Measurements from ENCODE around the gene CDH8.
A peak's percentile ranks its signal among the peaks of the same experiment; 100 is the strongest.
"Not testable (repeated sequence)": the region's sequence is repeated elsewhere in the genome, so short reads cannot be mapped to it uniquely, and the experiment has no call there.

Gene CDH8

GRCh38 chr16:61726701-61727100 is 309.5 kb downstream of the CDH8 start:
- Histone ChIP-seq H3K9ac (ENCODE audit: low read depth, low read length) (no peak overlapping the region), H3K4me2 (ENCODE audit: low read length) (no peak overlapping the region), H3K4me3 (ENCODE audit: low read length) (no peak overlapping the region), H3K9me3 (replicated peaks; ENCODE audit: low read length) (no peaks in the 10 kb centered on the region), H3K4me1 (ENCODE audit: control insufficient read depth, insufficient read depth, low read length) (no peaks in the 10 kb centered on the region), H3K27me3 (ENCODE audit: control insufficient read depth, insufficient read depth, low read length) (no peaks in the 10 kb centered on the region), H3K36me3 (ENCODE audit: insufficient read depth, low read length) (no peaks in the 10 kb centered on the region)

DNA sequence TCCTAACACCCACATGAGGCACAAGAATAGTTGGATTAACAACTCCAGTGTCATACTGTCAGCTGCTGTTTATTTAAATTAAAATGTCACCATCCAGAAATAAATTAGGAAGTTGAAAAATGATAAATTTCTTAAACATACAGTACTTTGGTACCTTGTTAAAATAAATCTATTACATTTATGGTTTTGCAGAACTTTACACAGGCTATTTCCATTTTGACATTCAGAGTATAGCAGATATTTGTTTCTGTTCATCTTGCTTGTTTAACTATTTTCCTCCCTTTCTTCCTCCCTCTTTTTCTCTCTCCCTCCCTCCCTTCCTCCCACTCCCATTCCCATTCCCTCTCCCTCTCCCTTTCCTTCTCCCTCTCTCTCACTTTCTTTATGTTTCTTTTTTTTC is 310.1 kb downstream of the CDH8 start:
- H3K9ac ChIP-seq (ENCODE audit: low read depth, low read length) = no peak overlapping the region
- H3K4me2 ChIP-seq (ENCODE audit: low read length) = no peak overlapping the region
- no peak overlapping the region for H3K4me3 ChIP-seq (ENCODE audit: low read length)
- H3K9me3 ChIP-seq (replicated peaks; ENCODE audit: low read length) = no peaks in the 10 kb centered on the region
- no peaks in the 10 kb centered on the region for H3K27me3 ChIP-seq (ENCODE audit: control insufficient read depth, insufficient read depth, low read length)
- H3K36me3 ChIP-seq (ENCODE audit: insufficient read depth, low read length) = no peaks in the 10 kb centered on the region
- H3K4me1 ChIP-seq (ENCODE audit: control insufficient read depth, insufficient read depth, low read length) = no peaks in the 10 kb centered on the region

GRCh38 chr16:61721544-61721943 is 314.7 kb downstream of the CDH8 start:
- H3K9me3 ChIP-seq (replicated peaks; ENCODE audit: low read length) = no peaks in the 10 kb centered on the region
- H3K9ac ChIP-seq (ENCODE audit: low read depth, low read length) = peak overlapping the region; percentile 10
- H3K4me1 ChIP-seq (ENCODE audit: control insufficient read depth, insufficient read depth, low read length) = no peaks in the 10 kb centered on the region
- H3K4me2 ChIP-seq (ENCODE audit: low read length) = peak overlapping the region; percentile 13
- no peaks in the 10 kb centered on the region for H3K27me3 ChIP-seq (ENCODE audit: control insufficient read depth, insufficient read depth, low read length)
- no peaks in the 10 kb centered on the region for H3K36me3 ChIP-seq (ENCODE audit: insufficient read depth, low read length)
- no peak overlapping the region for H3K4me3 ChIP-seq (ENCODE audit: low read length)

DNA sequence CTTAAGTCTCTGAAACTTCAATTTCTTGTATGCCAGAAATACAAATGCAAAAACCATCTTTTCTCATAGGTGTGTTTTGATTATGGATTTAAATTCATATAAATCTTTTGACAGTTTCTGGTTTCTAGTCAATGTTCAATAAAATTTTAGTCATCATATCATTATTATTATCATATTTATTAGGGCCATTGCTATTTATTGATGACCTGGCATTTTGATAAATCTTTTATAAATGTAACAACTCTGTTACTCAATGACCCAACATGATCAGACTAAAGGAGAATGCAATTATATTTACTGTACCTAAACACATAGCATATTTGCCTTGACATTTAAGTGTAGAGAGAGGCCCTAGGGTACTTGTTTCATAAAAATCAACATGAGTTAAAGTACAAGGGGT is 320.8 kb downstream of the CDH8 start:
- Histone ChIP-seq H3K9ac (ENCODE audit: low read depth, low read length) (no peak overlapping the region), H3K4me1 (ENCODE audit: control insufficient read depth, insufficient read depth, low read length) (no peaks in the 10 kb centered on the region), H3K27me3 (ENCODE audit: control insufficient read depth, insufficient read depth, low read length) (no peaks in the 10 kb centered on the region), H3K36me3 (ENCODE audit: insufficient read depth, low read length) (no peaks in the 10 kb centered on the region), H3K4me2 (ENCODE audit: low read length) (no peak overlapping the region), H3K4me3 (ENCODE audit: low read length) (no peak overlapping the region), H3K9me3 (replicated peaks; ENCODE audit: low read length) (no peaks in the 10 kb centered on the region)

GRCh38 chr16:61713787-61714186 is 322.5 kb downstream of the CDH8 start:
- Histone ChIP-seq H3K36me3 (ENCODE audit: insufficient read depth, low read length) (no peaks in the 10 kb centered on the region), H3K4me3 (ENCODE audit: low read length) (no peak overlapping the region), H3K9ac (ENCODE audit: low read depth, low read length) (no peak overlapping the region), H3K9me3 (replicated peaks; ENCODE audit: low read length) (no peaks in the 10 kb centered on the region), H3K4me1 (ENCODE audit: control insufficient read depth, insufficient read depth, low read length) (no peaks in the 10 kb centered on the region), H3K4me2 (ENCODE audit: low read length) (no peak overlapping the region), H3K27me3 (ENCODE audit: control insufficient read depth, insufficient read depth, low read length) (no peaks in the 10 kb centered on the region)

- H3K9ac ChIP-seq (ENCODE audit: low read depth, low read length); H3K4me1 ChIP-seq (ENCODE audit: control insufficient read depth, insufficient read depth, low read length); H3K4me3 ChIP-seq (ENCODE audit: low read length); H3K4me2 ChIP-seq (ENCODE audit: low read length); H3K9me3 ChIP-seq (replicated peaks; ENCODE audit: low read length); H3K36me3 ChIP-seq (ENCODE audit: insufficient read depth, low read length); H3K27me3 ChIP-seq (ENCODE audit: control insufficient read depth, insufficient read depth, low read length): not testable (repeated sequence)
Observed at GRCh38 chr16:61699640-61700039, 336.6 kb downstream of the CDH8 start.

DNA sequence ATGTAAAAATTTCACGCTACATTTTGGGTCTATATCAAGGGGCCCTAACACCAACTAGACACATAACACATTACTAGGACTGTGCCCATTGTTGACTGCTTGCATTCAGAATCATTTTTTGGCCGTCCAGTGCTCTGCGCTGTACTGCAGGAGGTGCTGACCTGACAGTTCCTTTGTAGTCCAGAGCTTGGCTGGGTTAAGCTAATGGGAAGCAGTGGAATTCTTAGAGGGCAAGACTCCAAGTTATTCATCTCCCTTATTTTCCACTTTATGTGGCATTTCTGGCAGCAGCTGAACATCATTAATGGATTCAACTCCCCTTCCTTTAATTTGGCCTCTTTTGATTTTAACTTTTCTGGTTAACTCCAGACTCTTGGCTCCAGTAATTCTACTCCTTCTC is 351.7 kb downstream of the CDH8 start:
- H3K27me3 ChIP-seq (ENCODE audit: control insufficient read depth, insufficient read depth, low read length) = no peaks in the 10 kb centered on the region
- no peaks in the 10 kb centered on the region for H3K36me3 ChIP-seq (ENCODE audit: insufficient read depth, low read length)
- no peaks in the 10 kb centered on the region for H3K9me3 ChIP-seq (replicated peaks; ENCODE audit: low read length)
- no peak overlapping the region for H3K4me2 ChIP-seq (ENCODE audit: low read length)
- no peak overlapping the region for H3K9ac ChIP-seq (ENCODE audit: low read depth, low read length)
- H3K4me1 ChIP-seq (ENCODE audit: control insufficient read depth, insufficient read depth, low read length) = no peaks in the 10 kb centered on the region
- no peak overlapping the region for H3K4me3 ChIP-seq (ENCODE audit: low read length)

DNA sequence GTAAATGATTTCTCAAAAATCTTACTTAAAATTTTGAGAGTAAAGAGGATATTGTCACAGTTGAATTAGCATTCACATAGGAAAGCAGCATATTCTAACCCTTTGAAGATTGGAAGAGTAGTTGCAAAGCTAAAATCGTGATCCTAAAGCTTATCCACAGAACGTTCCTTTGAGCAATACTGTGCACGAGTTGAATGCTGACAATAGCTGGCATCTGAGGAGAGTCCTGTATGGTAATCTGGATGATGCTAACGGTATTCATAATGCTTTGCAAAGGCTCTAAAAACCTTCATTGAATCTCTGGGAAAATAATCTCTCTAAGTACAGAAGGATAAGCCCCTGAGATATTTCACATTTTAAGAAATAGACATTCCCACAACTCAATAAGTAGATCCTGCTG is 354.6 kb downstream of the CDH8 start:
- H3K9me3 ChIP-seq (replicated peaks; ENCODE audit: low read length) = no peaks in the 10 kb centered on the region
- H3K27me3 ChIP-seq (ENCODE audit: control insufficient read depth, insufficient read depth, low read length) = no peaks in the 10 kb centered on the region
- no peaks in the 10 kb centered on the region for H3K36me3 ChIP-seq (ENCODE audit: insufficient read depth, low read length)
- no peaks in the 10 kb centered on the region for H3K4me1 ChIP-seq (ENCODE audit: control insufficient read depth, insufficient read depth, low read length)
- no peak overlapping the region for H3K9ac ChIP-seq (ENCODE audit: low read depth, low read length)
- H3K4me2 ChIP-seq (ENCODE audit: low read length) = no peak overlapping the region
- no peak overlapping the region for H3K4me3 ChIP-seq (ENCODE audit: low read length)

DNA sequence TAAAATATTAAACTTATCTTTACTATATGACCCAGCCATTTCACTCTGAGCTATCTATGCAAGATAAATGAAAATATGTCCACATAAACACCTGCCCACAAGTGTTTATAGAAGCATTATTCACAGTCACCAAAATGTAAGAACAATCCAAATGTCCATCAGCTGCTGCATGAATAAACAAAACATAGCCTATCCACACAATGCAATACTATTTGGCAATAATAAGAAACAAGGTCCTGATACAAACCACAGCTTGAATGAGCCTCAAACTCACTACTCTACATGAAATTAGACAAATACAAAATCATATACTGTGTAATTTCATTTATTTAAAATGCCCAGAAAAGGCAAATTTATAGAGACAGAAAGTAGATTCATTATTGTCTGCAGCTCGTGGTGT is 355.1 kb downstream of the CDH8 start:
- no peaks in the 10 kb centered on the region for H3K4me1 ChIP-seq (ENCODE audit: control insufficient read depth, insufficient read depth, low read length)
- no peak overlapping the region for H3K4me2 ChIP-seq (ENCODE audit: low read length)
- no peaks in the 10 kb centered on the region for H3K36me3 ChIP-seq (ENCODE audit: insufficient read depth, low read length)
- no peak overlapping the region for H3K9ac ChIP-seq (ENCODE audit: low read depth, low read length)
- H3K9me3 ChIP-seq (replicated peaks; ENCODE audit: low read length) = no peaks in the 10 kb centered on the region
- H3K27me3 ChIP-seq (ENCODE audit: control insufficient read depth, insufficient read depth, low read length) = no peaks in the 10 kb centered on the region
- no peak overlapping the region for H3K4me3 ChIP-seq (ENCODE audit: low read length)

- Histone ChIP-seq H3K9me3 (replicated peaks; ENCODE audit: low read length) (no peaks in the 10 kb centered on the region), H3K4me2 (ENCODE audit: low read length) (no peak overlapping the region), H3K4me1 (ENCODE audit: control insufficient read depth, insufficient read depth, low read length) (no peaks in the 10 kb centered on the region), H3K4me3 (ENCODE audit: low read length) (no peak overlapping the region), H3K27me3 (ENCODE audit: control insufficient read depth, insufficient read depth, low read length) (no peaks in the 10 kb centered on the region), H3K36me3 (ENCODE audit: insufficient read depth, low read length) (no peaks in the 10 kb centered on the region), H3K9ac (ENCODE audit: low read depth, low read length) (no peak overlapping the region)
Observed at GRCh38 chr16:61678182-61678581, 358.1 kb downstream of the CDH8 start.

DNA sequence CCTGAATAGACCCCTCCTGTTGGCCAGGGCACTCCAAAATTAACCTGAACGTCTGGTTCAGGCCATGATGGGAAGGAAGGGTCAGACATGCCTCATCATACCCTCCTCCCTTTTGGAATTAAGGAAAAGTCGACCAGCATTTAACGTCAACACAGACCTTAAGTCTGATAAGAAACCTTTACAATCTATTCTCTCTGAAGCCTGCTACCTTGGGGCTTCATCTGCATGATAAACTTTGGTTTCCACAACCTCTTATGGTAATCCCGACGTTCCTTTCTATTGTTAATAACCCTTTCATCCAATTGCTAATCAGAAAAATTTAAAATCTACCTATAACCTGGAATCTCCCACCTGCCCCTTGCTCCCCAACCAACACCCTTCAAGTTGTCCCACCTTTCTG is 358.5 kb downstream of the CDH8 start:
- H3K4me3 ChIP-seq (ENCODE audit: low read length) = no peak overlapping the region
- no peaks in the 10 kb centered on the region for H3K9me3 ChIP-seq (replicated peaks; ENCODE audit: low read length)
- H3K4me2 ChIP-seq (ENCODE audit: low read length) = no peak overlapping the region
- H3K36me3 ChIP-seq (ENCODE audit: insufficient read depth, low read length) = no peaks in the 10 kb centered on the region
- no peak overlapping the region for H3K9ac ChIP-seq (ENCODE audit: low read depth, low read length)
- no peaks in the 10 kb centered on the region for H3K4me1 ChIP-seq (ENCODE audit: control insufficient read depth, insufficient read depth, low read length)
- no peaks in the 10 kb centered on the region for H3K27me3 ChIP-seq (ENCODE audit: control insufficient read depth, insufficient read depth, low read length)

DNA sequence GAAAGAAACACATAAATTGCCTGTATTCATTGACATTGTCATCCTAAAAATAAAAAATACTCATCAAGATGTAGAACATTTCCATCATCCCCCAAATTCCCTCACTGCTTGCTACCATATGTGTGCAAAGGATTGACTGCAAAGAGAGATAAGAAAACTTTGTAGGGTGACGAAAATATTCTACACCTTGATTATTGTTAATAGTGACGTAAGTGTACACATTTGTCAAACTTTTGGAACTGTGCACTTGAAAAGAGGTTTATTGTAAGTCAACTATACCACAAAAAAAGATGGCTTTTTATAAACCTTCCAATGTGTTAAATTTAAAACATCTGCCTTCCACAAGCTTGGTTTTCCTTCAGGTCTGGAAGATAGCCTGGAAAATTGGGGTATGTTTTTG is 359.5 kb downstream of the CDH8 start:
- H3K4me3 ChIP-seq (ENCODE audit: low read length) = no peak overlapping the region
- no peaks in the 10 kb centered on the region for H3K36me3 ChIP-seq (ENCODE audit: insufficient read depth, low read length)
- H3K9ac ChIP-seq (ENCODE audit: low read depth, low read length) = no peak overlapping the region
- H3K9me3 ChIP-seq (replicated peaks; ENCODE audit: low read length) = no peaks in the 10 kb centered on the region
- H3K4me2 ChIP-seq (ENCODE audit: low read length) = no peak overlapping the region
- H3K27me3 ChIP-seq (ENCODE audit: control insufficient read depth, insufficient read depth, low read length) = no peaks in the 10 kb centered on the region
- H3K4me1 ChIP-seq (ENCODE audit: control insufficient read depth, insufficient read depth, low read length) = no peaks in the 10 kb centered on the region

GRCh38 chr16:61671161-61671560 is 365.1 kb downstream of the CDH8 start:
- Histone ChIP-seq H3K4me2 (ENCODE audit: low read length) (no peak overlapping the region), H3K36me3 (ENCODE audit: insufficient read depth, low read length) (no peaks in the 10 kb centered on the region), H3K9me3 (replicated peaks; ENCODE audit: low read length) (no peaks in the 10 kb centered on the region), H3K9ac (ENCODE audit: low read depth, low read length) (no peak overlapping the region), H3K4me1 (ENCODE audit: control insufficient read depth, insufficient read depth, low read length) (no peaks in the 10 kb centered on the region), H3K27me3 (ENCODE audit: control insufficient read depth, insufficient read depth, low read length) (no peaks in the 10 kb centered on the region), H3K4me3 (ENCODE audit: low read length) (no peak overlapping the region)
